Measurements from ENCODE around the gene FOXG1. TPM values are rescaled to one million over a fixed set of nuclear protein-coding genes. Genes with fewer than 3 reads are reported as not detected.

The FOXG1 gene
- total and polyA plus RNA-seq, 9 of the 15 experiments (the other 6 are each of a cell fraction or from before 2014, with no cell fraction given) = 0.56 to 3.7 (median 0.85) TPM

DNA sequence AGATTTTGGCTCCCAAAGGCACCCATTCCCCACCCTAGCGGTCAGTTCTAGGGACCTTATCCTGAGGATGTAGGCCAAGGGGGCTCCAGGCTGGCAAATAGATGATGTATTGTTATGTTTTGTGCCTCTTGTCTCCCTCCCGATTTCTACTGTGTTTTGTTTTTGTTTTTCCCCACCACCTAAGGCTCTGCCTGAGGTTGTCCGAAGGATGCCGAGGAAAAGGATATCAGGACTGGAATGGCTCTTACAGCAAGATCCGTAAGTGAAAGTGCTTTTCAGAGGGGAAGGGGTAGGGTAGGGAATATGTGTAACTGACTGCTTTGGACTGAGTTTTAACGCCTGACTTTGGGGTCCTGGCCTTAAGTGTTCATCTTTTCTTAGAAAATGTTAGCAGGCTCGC is 6.6 kb downstream of the FOXG1 start:
- Histone ChIP-seq H3K79me2 (ENCODE audit: control insufficient read depth, insufficient read depth, low read length) (peaks cover 31% of the 10 kb centered on the region), H3K9me3 (replicated peaks; ENCODE audit: control insufficient read depth, insufficient read depth, low read depth, low read length) (no peaks in the 10 kb centered on the region), H3K9ac (ENCODE audit: insufficient read depth in 1 of 2, low read depth in 2 of 2, low read length in 2 of 2) (no peak overlapping the region), H3K4me1 (replicated peaks in 1 of 2; ENCODE audit: control insufficient read depth in 2 of 2, insufficient read depth in 2 of 2, low read length in 2 of 2) (peaks cover 0 to 11% of the 10 kb centered on the region in 2 experiments; a peak in 2 of 5 replicates), H4K20me1 (replicated peaks; ENCODE audit: control insufficient read depth, insufficient read depth, low read length) (no peaks in the 10 kb centered on the region), H2AFZ (ENCODE audit: low read depth, low read length) (no peak overlapping the region), H3K9me1 (ENCODE audit: control insufficient read depth, insufficient read depth, low read length) (no peaks in the 10 kb centered on the region), H3K27me3 (ENCODE audit: control insufficient read depth in 2 of 2, insufficient read depth in 2 of 2, low read length in 2 of 2) (peaks cover 2 to 16% of the 10 kb centered on the region in 2 experiments; a peak in 3 of 5 replicates), H3K4me3 (no peak overlapping the region), H3K36me3 (ENCODE audit: control insufficient read depth, insufficient read depth, low read length) (no peaks in the 10 kb centered on the region), H3K27ac (ENCODE audit: extremely low read depth, low read depth, low read length) (no peak overlapping the region), H3K4me2 (ENCODE audit: insufficient read depth, low read length) (no peak overlapping the region)
- ChIA-PET CTCF (ENCODE audit: low intra/inter-chr PET ratio) (no interaction called here), POLR2A (interaction anchor here (0.6 kb wide), 1 partner anchor 448 kb away, joined by 3 read pairs; no protein-coding TSS in a partner anchor)
- WGBS (ENCODE audit: insufficient coverage, low coverage, missing lambda C conversion rate) = 22% methylated on average over 7 of the region's 7 CpGs
- FAIRE-seq = no peak
- DNase-seq (ENCODE audit: extremely low read depth in 1 of 4, low spot score in 3 of 4) = no peak
- in situ Hi-C loops (cut with MboI) = loop anchor here (25.0 kb wide), 2 partner anchors 439 to 1439 kb away; no protein-coding TSS in a partner anchor
- BruUV-seq (replicated peaks) = no TSS peak
- no peak for ATAC-seq
- intact Hi-C loops (cut with micrococcal nuclease) = no loop called here
- TF ChIP-seq XRCC4 (IDR thresholded peaks at IDR 0.05; ENCODE audit: extremely low read depth, insufficient read depth, insufficient read length) = no peak
- no peak for TF ChIP-seq POLR3G (IDR thresholded peaks at IDR 0.05; ENCODE audit: extremely low read depth, insufficient read length, insufficient replicate concordance)
- TF ChIP-seq ZBTB43 (CRISPR knock-in tag; IDR thresholded peaks at IDR 0.05) = no peak
- no peak for TF ChIP-seq ZNF785 (CRISPR knock-in tag; IDR thresholded peaks at IDR 0.05)
- TF ChIP-seq ZC3H4 (CRISPR knock-in tag; IDR thresholded peaks at IDR 0.05; ENCODE audit: borderline replicate concordance) = no peak
- no peak for TF ChIP-seq PHF8 (IDR thresholded peaks at IDR 0.05; ENCODE audit: borderline replicate concordance, low read length)
- no peak for TF ChIP-seq ZSCAN32 (CRISPR knock-in tag; IDR thresholded peaks at IDR 0.05)
- no peak for TF ChIP-seq ADNP (tag; IDR thresholded peaks at IDR 0.05)
- TF ChIP-seq HIVEP1 (CRISPR knock-in tag; IDR thresholded peaks at IDR 0.05) = no peak
- no peak for TF ChIP-seq ZFPM2 (CRISPR knock-in tag; IDR thresholded peaks at IDR 0.05)
- no peak for TF ChIP-seq PHF20 (IDR thresholded peaks at IDR 0.05; ENCODE audit: partially characterized antibody)
- TF ChIP-seq ATF6 (CRISPR knock-in tag; IDR thresholded peaks at IDR 0.05) = no peak
- no peak for TF ChIP-seq ZKSCAN1 (IDR thresholded peaks at IDR 0.05; ENCODE audit: low read depth, low read length)
- TF ChIP-seq SNRNP70 (optimal IDR thresholded peaks at IDR 0.05; ENCODE audit: low read depth, low read length) = no peak
- TF ChIP-seq HNRNPLL (IDR thresholded peaks at IDR 0.05; ENCODE audit: low read depth, low read length, poor library complexity, severe bottlenecking) = no peak
